ENCODE results near the gene GPLD1.

GPLD1 gene

GRCh38 chr6:24501374-24501773, 12.0 kb upstream of the GPLD1 start:
- DNase-seq (ENCODE audit: low spot score): no peak

- no peak for DNase-seq (ENCODE audit: low spot score)
Measured at GRCh38 chr6:24500683-24501082, 11.3 kb upstream of the GPLD1 start.

GRCh38 chr6:24497254-24497970, 8.0 kb upstream of the GPLD1 start:
- no peak for DNase-seq (ENCODE audit: low spot score)

GRCh38 chr6:24494821-24495795, 5.7 kb upstream of the GPLD1 start, which contains the start of gene ALDH5A1:
TSS of gene ALDH5A1 (plus strand) at chr6:24494969. CDS start at chr6:24494997, 28 bp downstream.
- DNase-seq (ENCODE audit: low spot score): peak; percentile 30

DNA sequence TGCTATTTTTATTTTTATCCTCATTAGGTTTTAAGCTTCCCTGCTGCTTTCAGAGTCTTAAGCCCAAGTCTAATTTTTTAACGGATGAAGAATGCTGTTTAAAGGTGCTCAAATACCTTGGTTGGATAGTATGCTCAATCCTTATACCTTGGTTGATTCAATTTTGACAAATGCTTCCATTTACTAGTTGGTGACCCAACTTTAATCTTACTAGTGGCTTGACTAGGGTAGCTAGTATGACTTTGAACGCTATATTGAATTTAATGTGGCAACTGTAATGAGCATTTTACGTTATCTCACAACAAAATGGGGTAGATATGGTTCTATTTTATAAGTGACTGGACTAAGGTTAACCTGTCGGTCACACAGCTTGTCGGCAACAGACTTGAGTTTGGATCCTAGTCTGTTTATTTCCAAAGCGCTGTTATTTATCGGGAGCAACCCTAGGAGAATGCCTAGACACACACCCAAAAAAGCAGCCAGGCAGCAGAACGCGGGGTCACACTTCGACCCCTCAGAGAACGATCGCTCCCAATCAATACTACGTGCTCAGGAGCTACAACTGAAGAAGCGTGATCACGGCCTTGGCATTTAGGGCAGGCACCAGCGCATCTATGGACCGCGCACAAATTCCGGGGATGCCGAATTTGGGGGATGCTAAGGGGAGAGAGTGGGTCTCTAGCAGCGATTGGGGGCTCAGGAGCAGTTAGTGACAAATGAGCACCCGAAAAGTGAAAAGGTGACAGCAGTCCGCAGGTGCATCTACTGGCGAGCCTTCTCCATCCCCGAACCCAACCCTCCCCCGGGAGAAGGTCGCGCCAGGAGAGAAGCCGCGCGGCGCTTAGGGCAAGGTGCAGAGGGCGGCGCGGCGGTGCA, 4.8 kb upstream of the GPLD1 start:
- DNase-seq (ENCODE audit: low spot score): no peak

GRCh38 chr6:24492475-24492874, 3.1 kb upstream of the GPLD1 start:
- no peak for DNase-seq (ENCODE audit: low spot score)

GRCh38 chr6:24490948-24491347, 1.6 kb upstream of the GPLD1 start:
- DNase-seq (ENCODE audit: low spot score): no peak

GRCh38 chr6:24489881-24490280, 503 bp upstream of the GPLD1 start:
- no peak for DNase-seq (ENCODE audit: low spot score)

DNA sequence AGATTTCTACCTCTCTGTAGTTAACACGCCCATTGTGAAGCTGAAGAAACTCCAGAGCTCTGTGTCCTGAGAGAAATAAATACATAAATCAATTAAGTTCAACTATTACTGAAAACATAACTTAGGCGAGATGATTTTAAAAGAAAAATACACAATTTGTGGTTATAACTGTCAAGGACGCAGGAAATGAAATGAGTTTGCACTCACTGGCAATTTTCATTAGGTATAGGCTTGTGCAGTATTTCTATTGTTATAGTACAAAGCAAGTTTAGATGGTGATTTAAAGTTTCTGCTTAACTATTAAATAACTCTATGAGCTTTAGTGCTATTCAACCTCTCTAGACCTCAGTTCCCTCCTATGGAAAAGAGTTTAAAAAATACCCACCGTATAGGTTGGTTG, 3.3 kb downstream of the GPLD1 start:
- DNase-seq (ENCODE audit: low spot score): no peak

- DNase-seq (ENCODE audit: low spot score): no peak
Measured at GRCh38 chr6:24484657-24485323, 4.6 kb downstream of the GPLD1 start.

DNA sequence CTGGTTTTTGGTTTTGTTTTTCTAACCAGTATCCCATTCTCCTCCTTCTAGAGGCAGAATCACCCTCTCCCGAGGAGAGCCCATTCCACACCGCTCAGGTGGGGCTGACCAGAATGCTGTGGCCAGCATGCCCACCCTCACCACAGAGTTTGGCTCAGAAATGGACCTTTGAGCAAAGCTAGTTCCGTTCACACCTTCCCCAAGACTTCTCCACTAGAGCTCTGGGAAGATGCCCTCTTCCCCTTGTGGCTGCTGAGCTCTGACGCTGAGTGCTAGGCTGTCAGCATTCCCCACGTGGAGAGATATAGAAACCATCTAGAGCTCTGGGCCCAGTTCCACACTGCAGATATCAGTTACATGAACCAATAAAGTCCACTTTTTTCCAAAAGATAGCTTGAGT, 7.9 kb downstream of the GPLD1 start:
- no peak for DNase-seq (ENCODE audit: low spot score)

DNA sequence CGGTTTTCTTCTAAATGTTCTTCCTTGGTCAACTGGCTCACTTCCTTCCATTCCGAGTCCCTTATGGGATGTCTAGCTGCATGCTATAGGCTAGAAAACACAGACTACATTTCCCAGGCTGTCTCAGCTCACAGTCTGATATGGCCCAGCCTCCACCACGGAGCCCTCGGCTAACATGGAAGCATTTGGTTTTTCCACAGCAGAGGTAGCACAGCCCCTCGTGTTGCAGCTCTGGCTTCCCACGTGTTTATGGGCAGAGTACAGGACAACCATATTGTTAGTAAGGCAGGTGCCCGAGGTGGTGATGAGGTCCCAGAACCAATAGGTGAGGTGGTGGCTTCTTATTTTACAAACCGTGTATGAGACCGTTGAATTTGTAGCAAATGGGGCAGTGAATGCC, 8.7 kb downstream of the GPLD1 start:
- no peak for DNase-seq (ENCODE audit: low spot score)

DNA sequence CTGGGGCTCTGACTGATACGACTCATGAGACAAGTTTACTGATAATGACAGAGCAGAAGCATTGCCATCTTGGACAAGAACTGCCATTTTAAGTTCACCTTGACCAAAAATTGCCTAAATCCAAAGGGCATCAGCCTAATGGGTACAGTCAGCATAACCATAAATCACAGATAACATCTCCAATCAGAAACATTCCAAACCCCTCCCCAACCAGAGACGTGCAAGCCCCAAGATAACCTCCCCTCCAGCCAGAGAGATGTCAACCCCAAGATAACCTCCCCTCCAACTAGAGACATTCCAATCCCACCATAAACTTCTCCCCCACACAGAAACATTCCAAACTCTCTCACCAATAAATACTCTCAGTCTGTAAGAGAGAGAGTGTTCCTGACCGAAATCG, 10.5 kb downstream of the GPLD1 start:
- no peak for DNase-seq (ENCODE audit: low spot score)

- no peak for DNase-seq (ENCODE audit: low spot score)
Measured at GRCh38 chr6:24477070-24477469, 12.3 kb downstream of the GPLD1 start.

DNA sequence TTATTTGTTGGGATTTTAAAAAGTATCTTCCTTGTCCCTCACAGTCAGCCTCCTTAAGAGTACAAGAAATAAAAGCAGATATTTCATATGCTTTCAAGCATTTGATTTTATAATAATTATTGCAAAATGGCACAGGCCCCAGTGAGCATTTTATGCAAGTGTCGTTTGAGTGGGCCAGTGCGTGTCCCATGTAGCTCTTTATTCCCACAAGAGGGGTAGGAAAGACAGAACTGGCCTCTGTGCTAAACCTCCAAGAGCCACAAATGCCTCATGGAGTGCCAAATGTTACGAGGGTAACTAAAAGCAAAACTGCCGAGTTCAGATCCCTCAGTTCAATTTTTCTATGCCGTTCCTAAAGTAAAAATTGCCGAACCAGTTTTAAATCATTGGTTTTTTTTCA, 12.7 kb downstream of the GPLD1 start:
- no peak for DNase-seq (ENCODE audit: low spot score)

DNA sequence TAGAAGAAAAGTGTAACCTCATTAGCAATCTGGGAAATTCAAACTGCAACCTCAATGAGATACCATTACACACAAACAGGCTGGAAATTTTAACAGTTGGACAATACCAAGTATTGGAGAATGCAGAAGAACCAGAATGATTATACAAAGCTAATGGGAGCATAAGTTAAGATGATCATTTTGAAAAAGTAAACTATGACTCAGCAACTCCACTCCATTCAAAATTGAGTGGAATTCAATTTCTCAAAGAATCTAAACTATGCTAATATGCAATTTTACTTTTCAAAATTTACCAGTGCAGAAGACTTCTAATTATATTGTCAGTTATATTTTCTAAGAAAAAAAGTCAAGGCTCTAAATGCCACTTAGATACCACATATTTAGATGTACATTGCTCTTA, 17.2 kb downstream of the GPLD1 start:
- DNase-seq (ENCODE audit: low spot score): no peak

GRCh38 chr6:24469811-24470210, 19.6 kb downstream of the GPLD1 start:
- no peak for DNase-seq (ENCODE audit: low spot score)

DNA sequence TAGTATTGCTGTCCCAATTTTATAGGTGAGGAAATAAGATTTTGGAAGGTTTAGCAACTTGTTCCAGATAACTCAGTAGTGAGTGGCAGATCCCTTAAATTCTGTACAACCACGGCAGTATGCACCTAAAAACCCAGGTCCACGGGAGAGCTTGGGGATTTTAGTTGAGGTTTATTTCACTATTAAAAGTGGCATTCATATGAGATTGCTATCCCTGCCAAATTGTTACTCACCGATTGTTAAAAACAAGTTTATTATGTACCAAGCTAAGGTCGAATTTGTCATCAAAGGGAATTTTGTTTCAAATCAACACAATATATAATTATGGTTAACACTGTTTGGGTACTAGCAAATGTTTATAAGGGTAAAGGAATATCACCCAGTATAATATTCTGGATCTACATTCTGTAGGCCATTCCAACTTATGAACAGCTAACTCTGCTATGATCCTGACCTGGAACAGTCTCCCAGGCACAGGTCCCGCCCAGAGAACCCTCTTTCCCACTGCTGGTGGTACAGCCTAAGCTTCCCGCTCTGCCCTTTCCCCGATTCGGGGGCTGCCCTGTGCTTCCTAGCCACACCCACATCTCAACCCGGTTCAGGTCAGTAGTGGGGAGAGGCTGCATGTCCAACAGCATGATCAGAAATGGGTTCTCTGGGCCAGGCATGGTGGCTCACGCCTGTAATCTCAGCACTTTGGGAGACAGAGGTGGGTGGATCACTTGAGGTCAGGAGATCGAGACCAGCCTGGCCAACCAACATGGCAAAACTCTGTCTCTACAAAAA, 24.9 kb downstream of the GPLD1 start:
- DNase-seq (ENCODE audit: low spot score): no peak

DNA sequence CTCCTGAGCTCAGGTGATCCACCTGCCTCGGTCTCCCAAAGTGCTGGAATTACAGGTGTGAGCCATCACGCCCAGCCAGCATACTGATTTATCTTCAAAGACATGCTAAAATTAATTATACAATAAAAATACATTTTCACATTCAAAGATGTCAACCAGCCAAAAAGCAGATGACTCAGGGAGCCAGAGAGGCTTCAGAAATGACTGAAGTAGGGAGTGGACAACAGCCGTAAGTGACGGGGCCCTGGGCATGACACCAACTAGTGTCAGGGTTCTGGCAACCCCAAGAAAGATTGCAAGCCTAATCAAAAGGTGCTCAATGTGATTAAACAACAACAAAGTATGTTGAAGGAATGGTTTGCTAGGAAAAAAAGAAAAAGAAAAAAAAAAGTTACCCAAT, 28.4 kb downstream of the GPLD1 start:
- no peak for DNase-seq (ENCODE audit: low spot score)

DNA sequence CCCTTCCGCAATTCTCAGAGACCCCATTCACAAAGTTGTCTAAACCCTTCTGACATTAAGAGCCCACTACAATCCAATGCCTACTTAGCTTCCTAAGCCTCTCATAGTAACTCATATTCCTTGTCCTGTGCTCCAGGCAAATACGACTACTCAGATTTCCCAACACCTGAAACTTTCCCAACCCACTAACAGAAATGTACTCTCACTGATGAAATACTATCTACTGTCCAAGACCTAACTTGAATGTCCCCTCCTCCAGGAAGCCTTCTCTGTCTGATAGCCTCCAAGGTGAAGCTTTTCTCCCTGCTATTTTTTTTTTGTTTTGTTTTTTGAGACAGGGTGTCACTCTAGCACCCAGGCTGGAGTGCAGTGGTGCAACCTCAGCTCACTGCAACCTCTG, 30.4 kb downstream of the GPLD1 start:
- no peak for DNase-seq (ENCODE audit: low spot score)

DNA sequence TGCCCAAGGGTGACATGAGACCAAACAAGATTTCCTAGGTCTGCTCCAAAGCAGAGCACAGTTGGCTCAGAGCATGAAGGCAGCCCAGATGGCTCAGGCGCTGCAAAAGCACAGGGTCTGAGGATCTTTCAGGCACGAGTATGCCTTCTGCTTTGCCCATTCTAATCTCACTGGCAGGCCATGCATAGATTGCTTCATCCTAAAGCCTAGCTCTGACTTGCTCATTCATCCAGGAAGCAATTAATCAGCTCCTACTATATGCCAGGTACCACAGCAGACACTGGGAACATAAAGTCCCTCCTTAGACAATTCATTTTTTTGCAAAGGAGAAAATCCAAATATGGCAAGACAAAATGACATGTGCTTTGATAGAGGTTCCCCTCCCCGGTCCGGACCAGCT, 31.2 kb downstream of the GPLD1 start:
- DNase-seq (ENCODE audit: low spot score): no peak
